GM19099 (cell line): ENCODE results near the gene SEC31A.

Experiments used
- POLR2A ChIP-seq: IDR thresholded peaks from 3 replicates; pipeline ENCODE4 v1.6.1; 2011; ENCODE audit warnings: low read depth; ENCODE audit not compliant: insufficient read length; ENCODE audit errors: extremely low read depth

Gene SEC31A

DNA sequence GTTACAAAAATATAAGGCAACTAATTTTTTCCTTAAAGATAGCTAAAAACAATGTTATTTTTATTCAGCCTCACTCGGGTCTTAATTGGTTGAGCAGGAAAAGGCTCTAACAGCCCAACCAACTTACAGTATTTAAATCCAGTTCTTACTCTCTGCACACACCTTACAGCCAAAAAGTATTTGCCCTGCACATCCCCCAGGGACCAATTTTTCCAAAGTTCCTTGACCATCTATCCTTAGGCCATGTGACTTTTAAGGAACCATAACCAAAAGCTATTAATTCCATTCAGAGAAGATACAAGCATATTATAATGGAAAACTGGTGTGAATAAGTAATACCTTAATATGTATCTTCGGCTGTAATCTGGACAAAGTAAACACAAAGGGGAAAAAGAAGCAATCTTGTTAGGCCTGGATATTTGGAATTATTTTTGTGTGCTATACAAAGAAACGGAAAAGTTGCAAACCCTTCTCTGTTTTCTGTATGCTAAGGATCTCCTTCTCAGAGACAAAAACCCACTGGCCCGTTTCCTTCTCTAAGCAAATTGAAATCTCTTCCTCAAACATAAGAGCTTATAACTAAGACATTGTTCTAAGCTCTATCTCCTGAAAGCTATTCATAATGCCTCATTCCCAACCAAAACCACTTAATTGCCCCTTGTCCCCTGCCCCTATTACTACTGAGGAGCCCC lies 8.6 kb upstream of the SEC31A start:
- no peak for TF ChIP-seq POLR2A

DNA sequence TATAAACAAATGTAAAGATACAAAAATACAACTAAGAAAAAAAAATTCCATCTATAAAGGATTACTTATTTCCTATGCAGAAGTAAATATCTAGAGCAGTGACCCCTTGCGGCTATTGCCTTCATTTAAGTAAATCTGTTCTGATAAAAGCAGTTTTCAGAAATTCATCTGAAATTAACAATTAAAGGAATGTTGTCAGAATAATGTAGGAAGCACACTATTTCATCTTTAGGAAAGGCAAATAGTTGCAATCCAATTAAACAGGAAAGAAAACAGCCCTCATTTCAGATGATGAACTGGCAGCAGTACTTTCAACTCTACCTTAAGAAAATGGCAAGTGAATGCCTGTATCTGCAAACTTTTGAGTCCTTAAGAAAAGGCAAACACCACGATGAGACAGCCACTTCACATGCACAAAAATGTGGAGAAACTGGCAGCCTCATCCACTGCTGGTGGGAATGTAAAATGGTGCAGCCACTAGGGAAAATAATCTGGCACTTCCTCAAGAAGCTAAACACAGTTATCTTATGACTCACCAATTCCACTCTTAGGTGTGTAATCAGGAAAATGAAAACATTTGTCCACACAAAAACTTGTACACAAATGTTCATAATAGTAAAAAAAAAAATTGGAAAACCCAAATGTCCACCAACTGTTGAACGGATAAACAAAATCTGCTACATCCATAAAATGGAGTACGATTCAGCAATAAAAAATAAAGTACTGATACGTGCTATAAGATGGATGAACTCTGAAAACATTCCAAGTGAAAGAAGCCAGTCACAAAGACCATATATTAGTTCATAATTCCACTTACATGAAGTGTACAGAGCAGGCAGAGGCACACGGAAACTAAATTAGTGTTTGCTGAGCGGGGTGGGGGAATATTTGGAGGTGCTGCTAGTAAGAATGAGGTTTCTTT lies 7.6 kb upstream of the SEC31A start:
- no peak for TF ChIP-seq POLR2A

DNA sequence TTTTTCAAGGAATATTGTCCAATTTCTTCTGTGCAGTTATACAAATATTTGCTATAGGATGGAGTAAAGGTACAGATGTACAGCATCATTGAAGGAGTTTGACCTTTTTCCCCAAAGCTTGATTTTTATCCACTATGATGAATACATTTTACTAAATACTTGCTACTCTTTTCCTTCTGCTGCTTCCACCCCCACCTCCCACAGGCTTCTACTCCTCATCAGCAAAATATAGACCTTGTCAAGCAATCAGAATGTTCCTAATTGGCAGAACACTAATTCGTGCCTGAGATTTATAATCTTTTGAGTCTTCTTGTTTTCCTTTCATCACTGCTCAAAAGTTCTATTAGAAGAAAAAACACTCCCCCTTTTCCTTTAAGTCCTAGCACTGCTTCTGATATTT lies 5.8 kb upstream of the SEC31A start:
- no peak for TF ChIP-seq POLR2A

DNA sequence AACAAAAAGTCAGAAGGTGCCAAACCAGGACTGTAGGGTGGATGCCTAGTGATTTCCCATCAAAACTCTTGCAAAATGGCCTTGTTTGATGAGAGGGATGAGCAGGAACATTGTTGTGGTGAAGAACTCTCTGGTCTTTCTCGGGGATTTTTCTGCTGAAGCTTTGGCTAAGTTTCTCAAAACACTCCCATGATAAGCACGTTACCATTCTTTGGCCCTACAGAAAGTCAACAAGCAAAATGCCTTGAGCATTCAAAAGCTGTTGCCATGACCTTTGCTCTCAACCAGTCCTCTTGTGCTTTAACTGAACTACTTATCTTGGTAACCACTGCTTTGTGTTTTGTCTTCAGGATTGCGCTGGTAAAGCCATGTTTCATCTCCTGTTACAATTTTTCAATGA lies 3.0 kb upstream of the SEC31A start:
- no peak for TF ChIP-seq POLR2A

DNA sequence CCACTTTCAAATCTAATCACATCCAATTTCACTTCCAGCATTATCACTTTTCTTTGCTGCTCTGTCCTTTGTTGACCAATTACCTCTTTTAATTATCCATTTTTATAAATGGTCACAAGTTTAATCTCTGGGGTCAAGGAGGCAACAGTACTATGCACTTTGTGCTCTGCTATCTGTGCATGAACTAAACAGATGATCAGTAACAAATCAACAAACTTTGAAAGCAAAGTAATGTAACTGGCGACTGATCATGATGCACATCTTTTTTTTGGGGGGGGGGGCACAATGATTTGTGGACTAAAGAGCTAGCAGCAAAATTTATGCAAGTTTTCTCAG lies 1.5 kb upstream of the SEC31A start:
- TF ChIP-seq POLR2A, result no peak

DNA sequence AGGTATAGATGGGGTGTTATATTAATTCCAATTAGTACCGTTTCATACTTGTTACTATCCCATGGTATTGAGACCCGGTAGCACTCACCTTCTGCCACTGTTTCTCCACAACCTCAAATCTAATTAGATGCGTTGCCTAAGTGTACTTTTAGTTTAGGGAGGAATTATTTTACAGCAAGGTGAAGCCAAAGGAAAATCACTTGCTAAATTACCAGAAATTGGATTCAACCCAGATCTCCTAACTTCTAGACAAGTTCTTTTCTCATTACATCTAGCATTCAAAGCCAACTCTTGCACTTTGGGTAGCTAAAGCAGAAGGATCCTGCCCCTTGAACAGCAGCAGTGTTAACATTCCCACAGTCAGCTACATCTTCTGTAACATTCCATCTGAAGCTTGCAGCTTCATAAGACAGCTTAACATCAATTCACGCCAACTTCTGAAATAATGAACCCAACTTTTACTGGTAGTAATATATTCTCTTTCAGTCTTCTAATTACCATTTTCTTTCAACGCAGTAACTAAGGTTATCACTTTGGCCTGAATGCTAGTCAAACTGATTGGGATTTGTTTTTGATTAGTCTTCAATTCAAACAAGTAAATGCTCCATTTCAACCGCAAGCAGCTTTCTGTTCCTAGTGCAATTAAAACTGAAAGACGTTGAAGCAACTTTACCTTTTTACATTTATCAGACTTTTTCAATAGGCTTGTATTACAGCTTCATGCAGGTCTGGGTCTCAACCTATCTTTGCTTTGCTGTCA lies 934 bp upstream of the SEC31A start:
- TF ChIP-seq POLR2A, result no peak

DNA sequence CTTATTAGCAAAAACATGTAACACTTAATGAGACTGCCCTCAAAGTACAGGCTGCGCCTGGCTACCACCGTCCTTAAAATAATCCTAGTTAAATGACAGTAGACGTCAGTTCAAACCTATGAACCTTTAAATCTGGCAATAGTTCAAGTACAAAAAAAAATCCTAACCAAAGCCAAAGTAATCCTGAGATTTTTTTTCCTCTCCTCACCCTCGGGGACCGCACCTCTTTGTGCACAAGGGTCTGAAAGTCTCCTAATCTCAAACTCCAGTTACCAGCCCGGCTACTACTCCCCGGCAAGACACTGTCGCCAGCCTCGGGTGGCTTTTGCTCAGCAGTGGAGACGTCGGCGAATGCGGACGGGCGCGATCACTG lies 439 bp downstream of the SEC31A start:
- no peak for TF ChIP-seq POLR2A

DNA sequence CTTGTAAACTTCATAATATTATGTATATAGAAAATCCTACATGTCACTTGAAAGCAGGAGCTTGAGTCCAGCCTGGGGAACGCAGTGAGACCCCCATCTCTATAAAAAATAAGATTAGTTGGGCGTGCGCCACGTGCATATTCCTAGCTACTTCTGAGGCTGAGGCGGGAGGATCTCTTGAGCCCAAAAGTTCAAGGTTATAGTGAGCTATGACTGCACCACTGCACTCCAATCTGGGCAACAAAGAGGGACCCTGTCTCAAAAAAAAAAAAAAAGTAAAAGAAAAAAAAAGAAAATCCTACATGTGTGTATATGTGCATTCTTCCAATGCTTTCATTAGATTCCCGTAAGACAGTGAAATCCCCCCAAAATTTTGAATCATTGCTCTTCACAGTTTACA lies 1.7 kb downstream of the SEC31A start:
- TF ChIP-seq POLR2A, result no peak

DNA sequence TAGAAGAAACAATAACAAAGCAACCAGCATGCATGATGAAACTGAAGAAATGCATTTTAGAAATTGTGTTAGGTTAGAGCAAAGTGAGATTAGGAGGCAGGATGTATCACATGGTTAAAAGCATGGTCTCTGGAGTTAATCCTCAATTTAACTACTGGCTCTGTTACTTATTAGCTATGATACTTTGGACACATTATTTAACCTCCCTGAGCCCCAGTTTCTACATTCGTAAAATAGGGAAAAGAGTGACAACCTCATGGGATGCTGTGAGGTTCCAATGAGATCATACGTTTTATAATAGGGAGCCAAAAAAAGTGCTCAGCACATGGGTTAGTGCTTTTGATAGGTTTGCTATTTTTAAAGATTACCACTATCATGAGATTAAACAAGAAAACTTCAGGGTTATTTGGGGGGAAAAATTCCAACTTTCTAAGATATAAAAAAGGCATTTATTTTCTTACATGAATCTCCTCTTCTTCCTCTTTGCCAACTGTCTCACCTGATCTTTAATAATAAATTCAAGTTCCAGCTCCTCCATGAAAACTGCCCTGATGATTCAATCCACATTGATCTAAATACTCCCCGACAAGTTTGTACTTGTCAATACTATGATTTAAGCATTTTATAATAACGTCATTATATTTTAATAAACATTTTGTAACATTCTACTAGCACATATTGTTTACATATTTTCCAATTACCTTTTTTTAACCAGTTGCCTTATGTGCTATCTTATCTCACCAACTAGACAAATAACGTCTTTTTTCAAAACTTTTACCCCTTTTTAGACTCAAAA lies 4.6 kb downstream of the SEC31A start:
- TF ChIP-seq POLR2A, result no peak

DNA sequence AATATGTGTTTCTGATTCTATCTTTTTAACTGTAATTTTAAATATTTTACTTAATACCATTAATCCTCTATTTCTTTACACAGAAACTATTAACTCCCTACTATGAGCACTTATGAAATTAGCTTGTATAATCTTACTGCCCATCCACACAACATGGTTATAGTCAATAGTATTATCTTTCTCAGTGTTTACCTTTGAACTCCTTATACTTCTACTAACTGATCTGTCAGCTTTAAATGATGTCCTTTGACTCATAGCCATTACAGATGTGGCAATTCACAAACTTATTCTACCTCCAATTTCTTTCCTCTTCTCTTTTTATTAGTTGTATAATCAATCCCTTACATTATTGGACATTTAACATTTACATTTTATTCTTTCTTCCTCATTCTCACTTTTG lies 5.5 kb downstream of the SEC31A start:
- TF ChIP-seq POLR2A, result no peak

DNA sequence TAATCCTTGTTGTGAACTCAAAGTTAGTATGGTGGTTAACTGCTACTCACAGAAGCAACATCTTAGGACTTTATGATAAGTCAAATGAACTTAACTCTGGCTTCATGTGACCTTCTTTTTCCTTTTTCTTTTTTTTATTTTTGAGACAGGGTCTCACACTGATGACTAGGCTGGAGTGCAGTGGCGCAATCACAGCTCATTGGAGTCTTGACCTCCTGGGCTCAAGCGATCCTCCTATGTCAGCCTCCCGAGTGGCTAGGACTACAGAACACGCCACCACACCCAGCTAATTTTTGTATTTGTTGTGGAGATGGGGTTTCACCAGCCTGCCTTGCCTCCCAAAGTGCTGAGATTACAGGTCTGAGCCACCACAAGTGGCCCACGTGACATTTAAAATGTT lies 22.4 kb downstream of the SEC31A start:
- no peak for TF ChIP-seq POLR2A

DNA sequence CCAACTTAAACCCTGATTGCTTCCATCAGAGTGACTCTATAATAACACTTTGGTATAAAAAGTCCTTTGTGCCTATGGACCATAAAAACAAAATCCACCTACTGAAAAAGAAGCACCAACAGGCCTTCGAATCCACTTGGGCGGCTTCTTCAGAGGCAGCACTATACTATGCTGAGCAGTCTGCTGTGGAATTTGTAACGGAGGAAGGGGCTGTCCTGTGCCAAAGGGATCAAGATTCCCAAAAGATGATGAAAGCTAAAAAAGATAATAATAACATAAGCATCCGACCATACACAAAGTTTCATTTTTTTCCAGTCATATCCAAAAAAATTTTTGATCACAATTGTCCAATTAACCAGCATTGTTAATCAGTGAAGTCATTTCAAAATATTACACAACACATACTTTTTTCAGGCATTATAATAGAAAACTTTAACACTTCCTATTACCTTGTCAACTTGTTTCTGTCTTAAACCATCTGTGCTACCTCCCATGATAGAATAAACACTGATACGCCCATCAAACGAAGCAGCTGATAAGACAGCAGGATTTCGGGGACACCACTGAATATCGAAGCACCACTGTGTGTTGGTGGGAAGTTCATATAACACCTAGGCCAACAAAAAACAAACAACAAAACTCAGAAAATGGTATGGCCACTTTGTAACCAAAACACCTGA lies 24.1 kb downstream of the SEC31A start:
- no peak for TF ChIP-seq POLR2A

DNA sequence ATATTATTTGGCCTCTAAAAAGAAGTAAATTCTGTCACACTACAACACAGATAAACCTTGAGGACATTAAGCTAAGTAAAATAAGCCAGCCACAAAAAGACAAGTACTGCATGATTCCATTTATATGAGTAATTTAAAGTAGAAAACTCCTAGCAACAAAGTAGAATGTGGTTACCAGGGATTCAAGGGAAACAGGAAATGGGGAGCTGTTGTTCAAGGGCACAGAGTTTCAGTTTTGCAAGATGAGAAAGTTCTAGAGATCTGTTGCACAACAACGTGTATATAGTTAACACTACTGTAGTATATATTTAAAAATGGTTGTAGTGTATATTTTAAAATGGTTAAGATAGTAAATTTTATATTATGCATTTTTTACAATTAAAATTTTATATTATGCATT lies 25.4 kb downstream of the SEC31A start:
- TF ChIP-seq POLR2A, result no peak

DNA sequence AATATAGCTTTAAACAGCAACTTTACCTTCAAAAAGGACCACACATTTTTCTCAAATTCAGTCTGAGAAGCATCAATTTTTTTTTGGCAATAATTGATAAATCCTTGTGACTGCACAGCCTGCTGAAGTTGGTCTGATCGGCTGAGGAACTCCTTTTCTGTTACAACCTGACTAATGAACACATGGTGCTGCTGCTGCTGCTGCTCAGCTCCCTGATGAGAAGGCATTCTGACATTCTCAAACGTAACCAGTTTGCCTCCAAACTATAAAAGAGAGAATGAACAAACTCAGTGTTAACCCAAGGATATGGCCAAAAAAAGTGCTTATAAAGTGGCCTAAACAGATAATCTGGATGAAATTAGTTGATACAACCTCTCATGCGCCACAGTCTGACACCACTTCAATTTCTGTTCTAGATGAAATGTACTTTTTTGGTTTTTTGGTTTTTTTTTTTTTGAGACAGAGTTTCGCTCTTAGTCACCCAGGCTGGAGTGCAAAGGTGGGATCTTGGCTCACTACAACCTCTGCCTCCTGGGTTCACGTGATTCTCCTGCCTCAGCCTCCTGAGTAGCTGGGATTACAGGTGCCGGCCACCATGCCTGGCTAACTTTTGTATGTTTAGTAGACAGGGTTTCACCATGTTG lies 26.5 kb downstream of the SEC31A start:
- TF ChIP-seq POLR2A, result no peak
